ENCODE measurements around the gene DGCR6.
"Not testable (repeated sequence)": the region's sequence is repeated elsewhere in the genome, so short reads cannot be mapped to it uniquely, and the experiment has no call there.

The DGCR6 gene

DNA sequence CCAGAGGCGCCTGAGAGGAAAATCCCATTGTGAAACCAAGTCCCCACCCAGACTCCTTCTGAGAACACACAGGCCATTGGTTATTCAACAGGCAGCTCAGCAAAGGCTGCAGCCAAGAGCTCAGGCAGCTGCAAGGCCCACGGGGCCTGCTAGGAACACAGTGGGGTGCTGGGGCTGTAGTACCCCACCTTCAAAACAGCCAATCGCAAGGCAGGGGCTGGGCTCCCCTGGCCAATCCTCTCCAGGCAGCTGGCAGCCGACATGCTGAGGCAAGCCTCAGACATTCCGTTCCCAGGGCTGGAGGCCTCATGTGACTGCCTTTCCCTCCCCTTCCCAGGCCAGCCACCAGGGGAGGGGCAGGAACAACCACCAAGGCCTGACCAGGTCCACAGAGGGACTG is 23.3 kb downstream of the DGCR6 start:
- DNase-seq (ENCODE audit: low read depth), result no peak
- TF ChIP-seq, protein P1, sequence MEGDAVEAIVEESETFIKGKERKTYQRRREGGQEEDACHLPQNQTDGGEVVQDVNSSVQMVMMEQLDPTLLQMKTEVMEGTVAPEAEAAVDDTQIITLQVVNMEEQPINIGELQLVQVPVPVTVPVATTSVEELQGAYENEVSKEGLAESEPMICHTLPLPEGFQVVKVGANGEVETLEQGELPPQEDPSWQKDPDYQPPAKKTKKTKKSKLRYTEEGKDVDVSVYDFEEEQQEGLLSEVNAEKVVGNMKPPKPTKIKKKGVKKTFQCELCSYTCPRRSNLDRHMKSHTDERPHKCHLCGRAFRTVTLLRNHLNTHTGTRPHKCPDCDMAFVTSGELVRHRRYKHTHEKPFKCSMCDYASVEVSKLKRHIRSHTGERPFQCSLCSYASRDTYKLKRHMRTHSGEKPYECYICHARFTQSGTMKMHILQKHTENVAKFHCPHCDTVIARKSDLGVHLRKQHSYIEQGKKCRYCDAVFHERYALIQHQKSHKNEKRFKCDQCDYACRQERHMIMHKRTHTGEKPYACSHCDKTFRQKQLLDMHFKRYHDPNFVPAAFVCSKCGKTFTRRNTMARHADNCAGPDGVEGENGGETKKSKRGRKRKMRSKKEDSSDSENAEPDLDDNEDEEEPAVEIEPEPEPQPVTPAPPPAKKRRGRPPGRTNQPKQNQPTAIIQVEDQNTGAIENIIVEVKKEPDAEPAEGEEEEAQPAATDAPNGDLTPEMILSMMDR (IDR thresholded peaks at IDR 0.05; ENCODE audit: low read depth, low read length, missing control alignments), result no peak
- H3K4me3 ChIP-seq (ENCODE audit: low read depth, low read length), result no peak overlapping the region

DNA sequence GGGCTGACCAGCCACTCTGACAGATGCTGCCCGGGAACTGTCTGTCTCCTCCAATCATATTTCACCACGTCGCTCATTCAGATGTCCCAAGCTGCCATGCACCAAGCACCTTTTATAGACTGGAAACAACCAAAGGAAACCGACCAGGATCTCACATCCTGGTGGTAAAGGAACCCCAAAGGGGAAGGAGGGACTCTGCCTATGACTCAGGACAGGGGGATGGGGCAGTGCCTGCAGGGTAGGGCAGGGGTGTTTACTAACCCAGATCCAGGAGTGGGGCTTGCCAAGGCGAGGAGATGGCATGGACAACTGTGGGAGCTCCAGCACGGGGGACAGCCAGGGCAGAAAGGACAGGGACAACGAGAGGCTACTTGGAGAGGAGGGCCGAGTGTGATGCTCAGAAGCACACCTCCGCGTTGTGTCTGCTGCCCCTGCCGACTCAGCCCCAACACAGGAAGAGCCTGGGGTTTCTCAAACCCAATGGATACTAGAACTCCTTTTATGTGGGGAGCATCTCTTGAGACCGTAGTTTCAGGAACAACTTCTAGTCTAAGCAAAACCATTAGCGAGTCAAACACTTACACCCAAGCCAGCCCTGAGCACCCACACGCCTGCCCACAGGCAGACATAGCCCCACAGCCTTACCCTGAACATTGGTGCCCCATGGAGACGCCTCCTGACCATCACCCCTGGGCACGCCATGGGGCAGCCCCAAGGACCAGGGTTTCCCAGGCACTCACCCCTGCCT is 26.0 kb downstream of the DGCR6 start:
- no peak overlapping the region for H3K4me3 ChIP-seq (ENCODE audit: low read depth, low read length)
- DNase-seq (ENCODE audit: low read depth), result no peak
- TF ChIP-seq, protein P1 (IDR thresholded peaks at IDR 0.05; ENCODE audit: low read depth, low read length, missing control alignments), result no peak

DNA sequence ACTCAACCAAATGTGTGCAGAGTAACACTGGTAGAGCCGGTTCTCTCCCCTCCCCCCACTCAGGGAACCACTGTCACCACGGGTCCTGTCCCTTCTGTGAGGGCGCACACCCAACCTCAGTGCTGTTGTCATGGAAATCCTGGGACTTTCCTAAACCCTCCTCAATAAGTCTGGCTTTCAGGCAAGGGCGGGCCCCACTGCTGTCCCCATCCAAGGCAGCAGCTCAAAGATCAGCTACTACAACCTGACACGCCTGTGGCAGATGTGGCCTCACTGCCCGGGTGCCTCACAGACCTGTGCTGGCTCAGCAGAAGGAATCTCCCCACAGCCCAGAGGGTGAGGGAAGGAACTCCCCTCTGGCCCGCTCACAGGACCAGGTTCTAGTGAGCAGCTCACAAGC is 27.8 kb downstream of the DGCR6 start:
- DNase-seq (ENCODE audit: low read depth), result no peak
- TF ChIP-seq, protein P1 (IDR thresholded peaks at IDR 0.05; ENCODE audit: low read depth, low read length, missing control alignments), result no peak
- H3K4me3 ChIP-seq (ENCODE audit: low read depth, low read length), result no peak overlapping the region

DNA sequence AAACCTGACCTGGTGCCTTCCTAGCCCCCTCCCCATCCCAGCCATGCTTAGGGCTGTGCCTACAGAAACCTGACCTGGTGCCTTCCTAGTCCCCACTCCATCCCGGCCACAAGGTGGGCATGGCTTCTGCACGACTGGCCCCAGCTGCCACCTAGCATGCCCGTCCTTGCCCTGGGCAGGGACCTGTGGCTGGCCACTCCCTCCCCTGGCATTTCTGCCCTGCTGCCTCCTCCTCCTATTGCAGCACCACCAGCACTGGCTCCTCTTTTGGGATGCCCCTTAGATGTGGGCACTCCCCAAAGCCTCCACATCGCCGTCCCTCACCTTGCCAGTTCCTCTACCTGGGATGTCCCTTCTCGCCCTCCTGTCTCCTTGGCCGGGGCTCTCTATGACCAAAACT is 28.6 kb downstream of the DGCR6 start:
- not testable (repeated sequence) for H3K4me3 ChIP-seq (ENCODE audit: low read depth, low read length); DNase-seq (ENCODE audit: low read depth)

DNA sequence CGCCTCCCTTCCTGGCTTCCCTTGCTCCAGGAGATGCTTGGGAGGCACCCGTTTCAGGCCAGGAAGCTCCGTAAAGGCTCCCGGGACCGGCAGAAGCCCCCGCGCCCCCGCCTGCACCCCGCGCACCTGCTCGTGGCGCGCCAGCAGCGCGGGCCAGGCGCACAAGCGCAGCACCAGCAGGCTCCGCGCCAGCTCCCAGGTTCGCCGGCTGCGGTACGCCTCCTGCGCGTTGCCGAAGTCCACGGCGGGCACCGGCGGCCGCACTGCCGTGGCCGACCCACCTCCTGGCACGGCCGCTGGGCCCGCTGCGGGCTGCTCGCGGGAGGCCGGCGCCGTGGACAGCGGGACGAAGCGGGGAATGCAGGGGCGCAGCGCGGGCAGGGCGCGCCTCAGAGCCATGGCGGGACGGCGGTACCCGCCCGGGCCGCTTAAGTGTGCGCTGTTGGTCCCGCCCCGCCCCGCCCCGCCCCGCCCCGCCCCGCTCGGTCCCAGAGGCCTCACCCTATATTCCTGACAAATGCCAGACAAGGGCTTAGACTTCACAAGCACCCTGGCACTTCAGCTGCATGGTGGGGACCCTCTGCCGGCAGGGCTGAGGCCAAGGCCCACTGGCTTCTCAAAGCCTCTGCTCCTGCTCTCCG is 29.9 kb downstream of the DGCR6 start, which contains the start of gene PRODH:
PRODH (minus strand) TSS at position 405 of the 641 bp plus-strand sequence; CDS start at position 399, 6 bp downstream.
- TF ChIP-seq, protein P1 (IDR thresholded peaks at IDR 0.05; ENCODE audit: low read depth, low read length, missing control alignments), result no peak
- no peak for DNase-seq (ENCODE audit: low read depth)
- no peak within 1 kb of the TSS for H3K4me3 ChIP-seq (ENCODE audit: low read depth, low read length)

DNA sequence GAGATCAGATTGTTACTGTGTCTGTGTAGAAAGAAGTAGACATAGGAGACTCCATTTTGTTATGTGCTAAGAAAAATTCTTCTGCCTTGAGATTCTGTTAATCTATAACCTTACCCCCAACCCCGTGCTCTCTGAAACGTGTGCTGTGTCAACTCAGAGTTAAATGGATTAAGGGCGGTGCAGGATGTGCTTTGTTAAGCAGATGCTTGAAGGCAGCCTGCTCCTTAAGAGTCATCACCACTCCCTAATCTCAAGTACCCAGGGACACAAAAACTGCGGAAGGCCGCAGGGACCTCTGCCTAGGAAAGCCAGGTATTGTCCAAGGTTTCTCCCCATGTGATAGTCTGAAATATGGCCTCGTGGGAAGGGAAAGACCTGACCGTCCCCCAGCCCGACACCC is 32.6 kb downstream of the DGCR6 start:
- not testable (repeated sequence) for DNase-seq (ENCODE audit: low read depth); H3K4me3 ChIP-seq (ENCODE audit: low read depth, low read length)

DNA sequence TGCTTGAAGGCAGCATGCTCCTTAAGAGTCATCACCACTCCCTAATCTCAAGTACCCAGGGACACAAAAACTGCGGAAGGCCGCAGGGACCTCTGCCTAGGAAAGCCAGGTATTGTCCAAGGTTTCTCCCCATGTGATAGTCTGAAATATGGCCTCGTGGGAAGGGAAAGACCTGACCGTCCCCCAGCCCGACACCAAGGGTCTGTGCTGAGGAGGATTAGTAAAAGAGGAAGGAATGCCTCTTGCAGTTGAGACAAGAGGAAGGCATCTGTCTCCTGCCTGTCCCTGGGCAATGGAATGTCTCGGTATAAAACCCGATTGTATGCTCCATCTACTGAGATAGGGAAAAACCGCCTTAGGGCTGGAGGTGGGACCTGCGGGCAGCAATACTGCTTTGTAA is 41.0 kb downstream of the DGCR6 start:
- H3K4me3 ChIP-seq (ENCODE audit: low read depth, low read length); DNase-seq (ENCODE audit: low read depth): not testable (repeated sequence)

DNA sequence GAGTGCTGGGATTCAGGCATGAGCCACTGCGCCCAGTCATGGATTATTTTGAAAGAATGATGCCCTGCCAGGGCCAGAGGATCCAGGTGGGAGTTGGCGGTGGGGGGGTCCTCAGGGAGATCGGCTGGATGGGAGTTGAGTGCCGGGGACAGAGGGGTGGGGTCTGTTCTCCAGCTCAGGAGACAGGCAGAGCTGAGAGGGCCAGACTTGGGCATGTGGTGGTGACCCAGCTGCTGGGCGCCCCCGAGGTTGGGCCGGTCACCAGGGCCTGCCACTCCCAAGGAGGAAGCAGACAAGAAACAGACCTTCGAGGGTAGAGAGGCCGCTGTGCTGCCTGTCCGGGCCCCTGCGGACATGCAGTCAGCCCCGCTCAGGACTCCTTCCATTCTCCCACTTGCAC is 41.8 kb downstream of the DGCR6 start:
- no peak overlapping the region for H3K4me3 ChIP-seq (ENCODE audit: low read depth, low read length)
- TF ChIP-seq, protein P1 (IDR thresholded peaks at IDR 0.05; ENCODE audit: low read depth, low read length, missing control alignments), result no peak
- no peak for DNase-seq (ENCODE audit: low read depth)
